SU-DHL-6 (cell line): Measurements from ENCODE around the gene GHRHR.

ENCODE experiments used
- H2AFZ ChIP-seq: fragments of 200-600 bp; sonication (generic); 2 replicates; pipeline ENCODE4 v1.6.1; 2014; ENCODE audit warnings: low read depth, mild to moderate bottlenecking, moderate library complexity, mixed read lengths, antibody characterized with exemption, low read length; ENCODE audit not compliant: severe bottlenecking
- H3F3A ChIP-seq: fragments of 200-600 bp; shearing (Covaris generic); 2 replicates; pipeline ENCODE4 v1.6.0; 2016; ENCODE audit warnings: antibody characterized with exemption, mild to moderate bottlenecking; ENCODE audit not compliant: insufficient read depth
- H3K27ac ChIP-seq: fragments of 200-600 bp; sonication (generic); 2 replicates; pipeline ENCODE4 v1.5.1; 2016; ENCODE audit warnings: low read depth, mild to moderate bottlenecking, low read length, moderate library complexity, mixed read lengths
- H3K27me3 ChIP-seq: fragments of 200-600 bp; sonication (generic), shearing (Covaris generic); 2 replicates; pipeline ENCODE4 v1.6.0; 2014; ENCODE audit warnings: mild to moderate bottlenecking, low read length
- H3K36me3 ChIP-seq: fragments of 200-600 bp; sonication (generic); 2 replicates; pipeline ENCODE4 v1.6.1; 2014; ENCODE audit warnings: mild to moderate bottlenecking, low read length, mixed read lengths
- H3K4me2 ChIP-seq: fragments of 300-600, 200-600 bp; shearing (Covaris generic), sonication (generic); 2 replicates; pipeline ENCODE4 v1.6.0; 2014; ENCODE audit warnings: low read length, low read depth, mild to moderate bottlenecking; ENCODE audit not compliant: poor library complexity, severe bottlenecking
- H3K4me3 ChIP-seq: fragments of 200-600 bp; sonication (generic); 2 replicates; pipeline ENCODE4 v1.5.1; 2014; ENCODE audit warnings: antibody characterized with exemption, low read length, mild to moderate bottlenecking, mixed read lengths; ENCODE audit not compliant: insufficient read depth, poor library complexity, severe bottlenecking
- H3K79me2 ChIP-seq: fragments of 200-600 bp; sonication (generic); 2 replicates; pipeline ENCODE4 v1.6.1; 2014; ENCODE audit warnings: mild to moderate bottlenecking, low read length, moderate library complexity; ENCODE audit not compliant: insufficient read depth
- H3K9ac ChIP-seq: fragments of 200-600 bp; sonication (generic); 2 replicates; pipeline ENCODE4 v1.7.0; 2014; ENCODE audit warnings: mild to moderate bottlenecking, low read length
- H3K9me2 ChIP-seq: fragments of 200-600 bp; sonication (generic); replicated peaks from 2 replicates; pipeline ENCODE4 v1.6.1; 2014; ENCODE audit warnings: low read length; ENCODE audit not compliant: insufficient read depth
- H3K9me3 ChIP-seq: fragments of 200-600 bp; sonication (generic); 2 replicates; pipeline ENCODE4 v1.6.1; 2014; ENCODE audit warnings: low read length, mixed read lengths; ENCODE audit not compliant: insufficient read depth
- H4K20me1 ChIP-seq: fragments of 200-600 bp; sonication (generic); 2 replicates; pipeline ENCODE4 v1.6.1; 2014; ENCODE audit warnings: low read depth, mild to moderate bottlenecking, antibody characterized with exemption, low read length, moderate library complexity, mixed read lengths
- EZH2phosphoT487 ChIP-seq: fragments of 200-600 bp; sonication (generic), shearing (Covaris generic); conservative IDR thresholded peaks from 2 replicates; pipeline ENCODE4 v1.6.1; 2018; ENCODE audit warnings: mild to moderate bottlenecking, antibody characterized with exemption, low read length, moderate library complexity, mixed read lengths
- TF ChIP-seq, protein P1 (sequence below): fragments of 200-600 bp; sonication (generic); IDR thresholded peaks from one replicate; pipeline ENCODE4 v1.5.1; 2017; ENCODE audit warnings: antibody characterized with exemption, mild to moderate bottlenecking, low read length, moderate library complexity; ENCODE audit not compliant: insufficient read depth, poor library complexity, severe bottlenecking

GHRHR gene

GRCh38 chr7:30934225-30934624 lies 29.5 kb upstream of the GHRHR start:
- Histone ChIP-seq H3K36me3 (no peaks in the 10 kb centered on the region), H2AFZ (no peak overlapping the region), H3K27ac (no peak overlapping the region), H3K9me3 (no peaks in the 10 kb centered on the region), H3K4me3 (no peak overlapping the region), H3F3A (no peaks in the 10 kb centered on the region), H3K27me3 (no peaks in the 10 kb centered on the region; the same call in 1 of the 2 replicates), H3K4me2 (no peak overlapping the region), H3K9ac (no peak overlapping the region), H4K20me1 (no peaks in the 10 kb centered on the region), H3K79me2 (no peaks in the 10 kb centered on the region), H3K9me2 (no peaks in the 10 kb centered on the region)
- TF ChIP-seq, protein P1, sequence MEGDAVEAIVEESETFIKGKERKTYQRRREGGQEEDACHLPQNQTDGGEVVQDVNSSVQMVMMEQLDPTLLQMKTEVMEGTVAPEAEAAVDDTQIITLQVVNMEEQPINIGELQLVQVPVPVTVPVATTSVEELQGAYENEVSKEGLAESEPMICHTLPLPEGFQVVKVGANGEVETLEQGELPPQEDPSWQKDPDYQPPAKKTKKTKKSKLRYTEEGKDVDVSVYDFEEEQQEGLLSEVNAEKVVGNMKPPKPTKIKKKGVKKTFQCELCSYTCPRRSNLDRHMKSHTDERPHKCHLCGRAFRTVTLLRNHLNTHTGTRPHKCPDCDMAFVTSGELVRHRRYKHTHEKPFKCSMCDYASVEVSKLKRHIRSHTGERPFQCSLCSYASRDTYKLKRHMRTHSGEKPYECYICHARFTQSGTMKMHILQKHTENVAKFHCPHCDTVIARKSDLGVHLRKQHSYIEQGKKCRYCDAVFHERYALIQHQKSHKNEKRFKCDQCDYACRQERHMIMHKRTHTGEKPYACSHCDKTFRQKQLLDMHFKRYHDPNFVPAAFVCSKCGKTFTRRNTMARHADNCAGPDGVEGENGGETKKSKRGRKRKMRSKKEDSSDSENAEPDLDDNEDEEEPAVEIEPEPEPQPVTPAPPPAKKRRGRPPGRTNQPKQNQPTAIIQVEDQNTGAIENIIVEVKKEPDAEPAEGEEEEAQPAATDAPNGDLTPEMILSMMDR: no peak

DNA sequence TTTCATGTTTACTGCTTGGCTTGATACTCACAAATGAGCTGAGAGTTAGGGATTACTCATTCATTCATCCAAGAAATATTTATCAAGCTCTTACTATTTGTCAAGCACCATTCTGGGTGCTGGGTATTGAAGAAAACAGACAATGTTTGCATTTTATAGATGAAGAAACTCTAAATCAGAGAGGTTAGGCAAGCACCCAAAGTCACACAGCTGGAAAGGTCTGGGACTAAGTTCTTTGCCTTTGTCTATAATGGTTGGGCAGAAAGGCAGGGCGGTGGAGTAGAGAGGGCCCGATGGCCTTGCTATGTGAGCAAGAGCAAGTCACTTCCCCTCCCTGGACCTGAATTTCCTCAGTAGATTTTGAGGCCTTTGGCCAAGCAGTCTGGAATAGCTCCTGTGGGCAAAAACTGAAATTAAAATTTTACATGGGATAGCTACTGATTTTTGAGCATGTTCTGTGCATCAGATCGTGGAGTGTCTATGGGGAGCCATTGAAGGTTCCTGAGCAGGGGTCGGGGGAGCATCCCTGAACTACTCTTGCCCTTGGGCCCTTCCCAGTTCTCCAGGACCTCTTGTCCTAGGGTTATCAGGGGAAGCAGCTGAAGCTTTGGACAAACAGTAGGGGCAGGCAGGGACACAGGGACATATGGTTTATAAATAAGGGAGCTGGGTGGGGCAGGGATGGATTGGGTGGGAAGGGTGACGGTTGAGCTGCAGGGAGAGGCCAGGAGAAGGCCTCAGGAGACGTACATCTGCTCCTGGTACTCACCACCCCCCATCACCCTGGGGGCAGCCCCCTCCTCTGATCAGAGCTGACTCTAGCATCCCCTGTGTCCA lies 28.8 kb upstream of the GHRHR start:
- Histone ChIP-seq H3K36me3 (no peaks in the 10 kb centered on the region), H3K9ac (no peak overlapping the region), H3K79me2 (no peaks in the 10 kb centered on the region), H3K9me3 (no peaks in the 10 kb centered on the region), H3K9me2 (no peaks in the 10 kb centered on the region), H4K20me1 (no peaks in the 10 kb centered on the region), H3K4me3 (no peak overlapping the region), H3K4me2 (no peak overlapping the region), H3K27me3 (no peaks in the 10 kb centered on the region; the same call in 1 of the 2 replicates), H3K27ac (no peak overlapping the region), H2AFZ (no peak overlapping the region), H3F3A (no peaks in the 10 kb centered on the region)
- TF ChIP-seq EZH2phosphoT487: no peak
- TF ChIP-seq, protein P1: no peak

DNA sequence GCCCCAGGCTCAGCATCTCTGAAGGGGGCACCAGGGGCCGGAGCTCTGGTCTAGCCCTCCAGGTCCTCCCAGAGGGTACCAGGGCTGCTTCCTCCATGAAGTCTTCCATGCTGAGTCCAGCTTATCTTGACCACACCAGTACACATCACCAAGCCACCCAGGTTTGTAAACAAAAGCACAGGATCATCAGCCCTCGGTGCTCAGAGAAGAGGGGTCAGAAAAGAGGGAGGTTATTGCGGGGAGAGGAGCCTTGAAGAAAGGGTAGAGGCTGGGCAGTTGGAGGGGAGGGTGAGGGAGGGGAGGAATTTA lies 28.2 kb upstream of the GHRHR start:
- H3K4me2 ChIP-seq: no peak overlapping the region

More for the DNA sequence above, 28.2 kb upstream of the GHRHR start:
- no peak for TF ChIP-seq EZH2phosphoT487
- TF ChIP-seq, protein P1: no peak
- no peaks in the 10 kb centered on the region for H3F3A ChIP-seq
- H3K4me3 ChIP-seq: no peak overlapping the region
- H3K27me3 ChIP-seq: no peaks in the 10 kb centered on the region; the same call in 1 of the 2 replicates
- H2AFZ ChIP-seq: no peak overlapping the region
- no peaks in the 10 kb centered on the region for H3K36me3 ChIP-seq
- no peaks in the 10 kb centered on the region for H4K20me1 ChIP-seq
- no peak overlapping the region for H3K27ac ChIP-seq
- no peaks in the 10 kb centered on the region for H3K79me2 ChIP-seq
- no peaks in the 10 kb centered on the region for H3K9me2 ChIP-seq
- no peak overlapping the region for H3K9ac ChIP-seq
- no peaks in the 10 kb centered on the region for H3K9me3 ChIP-seq
